GM18951 (cell line): Measurements from ENCODE around the gene AASS.
"Not testable (repeated sequence)": the region's sequence is repeated elsewhere in the genome, so short reads cannot be mapped to it uniquely, and the experiment has no call there.

ENCODE experiments used
- POLR2A ChIP-seq: IDR thresholded peaks from 4 replicates; pipeline ENCODE4 v1.6.1; 2011; ENCODE audit warnings: mild to moderate bottlenecking; ENCODE audit not compliant: insufficient read length, insufficient read depth; ENCODE audit errors: extremely low read depth
- in situ Hi-C: fragments of 300-500 bp; cut with MboI; formaldehyde crosslinking; loops from one replicate; pipeline ENCODE4 v1.12.0; 2022; ENCODE audit warnings: low sequenced_read_pairs, mixed read lengths, inconsistent platforms; ENCODE audit not compliant: unreplicated experiment

Gene AASS

GRCh38 chr7:122137251-122138077 lies 6.6 kb downstream of the AASS start:
- TF ChIP-seq POLR2A: no peak
- in situ Hi-C loops: no loop called here

- no peak for TF ChIP-seq POLR2A
- in situ Hi-C loops: no loop called here
Observed at GRCh38 chr7:122136639-122137245, 7.3 kb downstream of the AASS start.

- in situ Hi-C loops: no loop called here
- TF ChIP-seq POLR2A: no peak
Observed at GRCh38 chr7:122136078-122136477, 8.0 kb downstream of the AASS start.

- in situ Hi-C loops: no loop called here
Observed at GRCh38 chr7:122135275-122135674, 8.8 kb downstream of the AASS start.

GRCh38 chr7:122134793-122135192 lies 9.3 kb downstream of the AASS start:
- in situ Hi-C loops: not testable (repeated sequence)

More at GRCh38 chr7:122135275-122135674, 8.8 kb downstream of the AASS start:
- TF ChIP-seq POLR2A: no peak

- in situ Hi-C loops: no loop called here
- TF ChIP-seq POLR2A: no peak
Observed at GRCh38 chr7:122133477-122133876, 10.6 kb downstream of the AASS start.

GRCh38 chr7:122132341-122132740 lies 11.7 kb downstream of the AASS start:
- no peak for TF ChIP-seq POLR2A
- in situ Hi-C loops: no loop called here

GRCh38 chr7:122123746-122124145 lies 20.3 kb downstream of the AASS start:
- TF ChIP-seq POLR2A: no peak
- in situ Hi-C loops: no loop called here

- in situ Hi-C loops: no loop called here
- TF ChIP-seq POLR2A: no peak
Observed at GRCh38 chr7:122118757-122119156, 25.3 kb downstream of the AASS start.

- TF ChIP-seq POLR2A: no peak
- in situ Hi-C loops: no loop called here
Observed at GRCh38 chr7:122103064-122103463, 41.0 kb downstream of the AASS start.

- in situ Hi-C loops: no loop called here
Observed at GRCh38 chr7:122100021-122100420, 44.0 kb downstream of the AASS start.

GRCh38 chr7:122095642-122096041 lies 48.4 kb downstream of the AASS start:
- in situ Hi-C loops: loop anchor here (25.0 kb wide), 1 partner anchor 442 kb away; no protein-coding TSS in a partner anchor
- no peak for TF ChIP-seq POLR2A

More at GRCh38 chr7:122100021-122100420, 44.0 kb downstream of the AASS start:
- no peak for TF ChIP-seq POLR2A

GRCh38 chr7:122094549-122094948 lies 49.5 kb downstream of the AASS start:
- in situ Hi-C loops: loop anchor here (25.0 kb wide), 1 partner anchor 443 kb away; no protein-coding TSS in a partner anchor
- TF ChIP-seq POLR2A: no peak
